Gastrocnemius medialis (tissue), 4 donors: ENCODE results near the gene MTAP.

Experiments
- POLR2A ChIP-seq, 2 donors: fragments of 450-650 bp; IDR thresholded peaks; one replicate each; pipeline ENCODE4 v1.6.1; 2017; ENCODE audit warnings: antibody characterized with exemption in 2 of 2, mild to moderate bottlenecking in 2 of 2, moderate library complexity in 2 of 2
- TF ChIP-seq, protein P1 (sequence below), 5 experiments: fragments of 450-650 bp in 3 of 5; fragments of 200-600 bp in 2 of 5; sonication (generic) in 2 of 5; IDR thresholded peaks in 4 of 5; conservative IDR thresholded peaks in 1 of 5; 1 replicate in 4 of 5; 2 replicates in 1 of 5; pipeline ENCODE4 v1.5.1; 2016 to 2019; ENCODE audit warnings: antibody characterized with exemption in 5 of 5, mild to moderate bottlenecking in 3 of 5, moderate library complexity in 3 of 5

DNA sequence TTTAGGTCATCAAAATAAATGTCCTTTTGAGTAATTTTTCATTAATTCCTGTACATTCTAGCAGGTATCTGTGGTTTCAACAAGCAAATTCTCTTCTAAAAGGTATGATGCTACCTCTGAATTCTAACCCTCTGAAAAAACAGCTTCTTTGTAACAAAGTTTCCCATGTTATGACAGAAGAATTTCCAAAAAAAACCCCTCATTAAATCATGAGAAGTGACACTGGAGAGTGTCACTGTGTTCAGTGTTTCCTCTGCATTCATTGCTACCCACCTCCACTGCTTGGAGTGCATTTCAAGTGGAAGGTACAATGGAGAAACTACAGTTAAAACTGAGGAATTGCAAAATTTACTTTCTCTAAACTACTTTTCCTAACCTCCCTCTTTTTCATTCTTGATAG is 181.7 kb downstream of the MTAP start:
- TF ChIP-seq, protein P1, sequence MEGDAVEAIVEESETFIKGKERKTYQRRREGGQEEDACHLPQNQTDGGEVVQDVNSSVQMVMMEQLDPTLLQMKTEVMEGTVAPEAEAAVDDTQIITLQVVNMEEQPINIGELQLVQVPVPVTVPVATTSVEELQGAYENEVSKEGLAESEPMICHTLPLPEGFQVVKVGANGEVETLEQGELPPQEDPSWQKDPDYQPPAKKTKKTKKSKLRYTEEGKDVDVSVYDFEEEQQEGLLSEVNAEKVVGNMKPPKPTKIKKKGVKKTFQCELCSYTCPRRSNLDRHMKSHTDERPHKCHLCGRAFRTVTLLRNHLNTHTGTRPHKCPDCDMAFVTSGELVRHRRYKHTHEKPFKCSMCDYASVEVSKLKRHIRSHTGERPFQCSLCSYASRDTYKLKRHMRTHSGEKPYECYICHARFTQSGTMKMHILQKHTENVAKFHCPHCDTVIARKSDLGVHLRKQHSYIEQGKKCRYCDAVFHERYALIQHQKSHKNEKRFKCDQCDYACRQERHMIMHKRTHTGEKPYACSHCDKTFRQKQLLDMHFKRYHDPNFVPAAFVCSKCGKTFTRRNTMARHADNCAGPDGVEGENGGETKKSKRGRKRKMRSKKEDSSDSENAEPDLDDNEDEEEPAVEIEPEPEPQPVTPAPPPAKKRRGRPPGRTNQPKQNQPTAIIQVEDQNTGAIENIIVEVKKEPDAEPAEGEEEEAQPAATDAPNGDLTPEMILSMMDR (IDR thresholded peaks at IDR 0.05 in 4 of 5, conservative IDR thresholded peaks at IDR 0.05 in 1 of 5), result no peak
- TF ChIP-seq POLR2A (IDR thresholded peaks at IDR 0.05), result no peak
